ENCODE results near the gene MAP2K5.

- no peak for TF ChIP-seq EZH2 (IDR thresholded peaks at IDR 0.05; ENCODE audit: borderline replicate concordance, low read length)
- TF ChIP-seq CTCF (conservative IDR thresholded peaks at IDR 0.05 in 1 of 2, IDR thresholded peaks at IDR 0.05 in 1 of 2; ENCODE audit: extremely low read depth in 1 of 2, insufficient read depth in 1 of 2, low read depth in 1 of 2, low read length in 2 of 2), result no peak
Observed at GRCh38 chr15:67515090-67515489, 27.4 kb upstream of the MAP2K5 start.
